Muscle of leg (tissue), 11 donors: Measurements from ENCODE around the gene CDC42SE2. TPM values are rescaled to one million over a fixed set of nuclear protein-coding genes. Genes with fewer than 3 reads are reported as not detected.
"Not testable (repeated sequence)": the region's sequence is repeated elsewhere in the genome, so short reads cannot be mapped to it uniquely, and the experiment has no call there.

ENCODE experiments used
- DNase-seq: peaks from one replicate; pipeline ENCODE4 v3.0.0; 2013
- H3K27ac ChIP-seq: one replicate; pipeline ENCODE4 v1.5.1; 2013; ENCODE audit warnings: mild to moderate bottlenecking, low read length, control low read depth
- H3K27me3 ChIP-seq: one replicate; pipeline ENCODE4 v1.6.1; 2013; ENCODE audit warnings: low read length; ENCODE audit not compliant: control insufficient read depth, insufficient read depth
- H3K36me3 ChIP-seq: one replicate; pipeline ENCODE4 v1.6.1; 2013; ENCODE audit warnings: low read length; ENCODE audit not compliant: control insufficient read depth, insufficient read depth
- H3K4me1 ChIP-seq: one replicate; pipeline ENCODE4 v1.6.1; 2013; ENCODE audit warnings: low read length; ENCODE audit not compliant: control insufficient read depth, insufficient read depth
- H3K4me3 ChIP-seq: one replicate; pipeline ENCODE4 v1.5.1; 2013; ENCODE audit warnings: low read length, control low read depth
- H3K9me3 ChIP-seq: replicated peaks from 2 replicates; pipeline ENCODE4 v1.6.1; 2013; ENCODE audit warnings: low read depth, low read length; ENCODE audit not compliant: control insufficient read depth
- WGBS: methylation state at CpG from one replicate; pipeline ENCODE4 v1.1.5; 2013; ENCODE audit warnings: missing lambda C conversion rate; ENCODE audit not compliant: insufficient coverage; 5-methylcytosine and 5-hydroxymethylcytosine counted together
- polyA plus RNA-seq, 8 donors: library from polyadenylated mRNA; unstranded; fragments of 120-200 nt; gene quantifications; one replicate each; pipeline versions ENCODE4 v1.2.1 to v1.2.3, GENCODE V29; 2013; ENCODE audit warnings: inconsistent platforms in 1 of 8, low replicate concordance in 1 of 8; ENCODE audit not compliant: insufficient read length in 8 of 8, insufficient read depth in 1 of 8
- total RNA-seq: library from RNA; stranded (reverse); fragments of 120-200 nt; gene quantifications from one replicate; pipeline ENCODE4 v1.2.4, GENCODE V29; 2013

CDC42SE2 gene
- total and polyA plus RNA-seq, 9 donors = 19.7 to 27.3 (median 24.4) TPM

- H3K4me3 ChIP-seq = no peak overlapping the region
- no peak for DNase-seq
- no CpG with 5 or more reads among the region's 2 CpGs for WGBS
- H3K4me1 ChIP-seq = peaks cover 4% of the 10 kb centered on the region
- no peaks in the 10 kb centered on the region for H3K27me3 ChIP-seq
- no peak overlapping the region for H3K27ac ChIP-seq
- H3K9me3 ChIP-seq = no peaks in the 10 kb centered on the region
- no peaks in the 10 kb centered on the region for H3K36me3 ChIP-seq
Observed at GRCh38 chr5:131316026-131316425, 52.2 kb downstream of the CDC42SE2 start.

- WGBS = no CpG with 5 or more reads among the region's 2 CpGs
- no peak for DNase-seq
- Histone ChIP-seq H3K4me3 (no peak overlapping the region), H3K27ac (no peak overlapping the region), H3K36me3 (no peaks in the 10 kb centered on the region), H3K4me1 (peaks cover 4% of the 10 kb centered on the region), H3K27me3 (no peaks in the 10 kb centered on the region), H3K9me3 (no peaks in the 10 kb centered on the region)
Observed at GRCh38 chr5:131316822-131317221, 53.0 kb downstream of the CDC42SE2 start.

- H3K27ac ChIP-seq = no peak overlapping the region
- H3K27me3 ChIP-seq = no peaks in the 10 kb centered on the region
- peaks cover 4% of the 10 kb centered on the region for H3K4me1 ChIP-seq
- peaks cover 2% of the 10 kb centered on the region for H3K36me3 ChIP-seq
- H3K4me3 ChIP-seq = no peak overlapping the region
- H3K9me3 ChIP-seq = no peaks in the 10 kb centered on the region
- no peak for DNase-seq
Observed at GRCh38 chr5:131318455-131318854, 54.6 kb downstream of the CDC42SE2 start.

GRCh38 chr5:131321066-131321465 is 57.2 kb downstream of the CDC42SE2 start:
- DNase-seq = no peak
- no peak overlapping the region for H3K27ac ChIP-seq
- no peaks in the 10 kb centered on the region for H3K27me3 ChIP-seq
- H3K36me3 ChIP-seq = peaks cover 2% of the 10 kb centered on the region
- H3K4me3 ChIP-seq = no peak overlapping the region
- no CpG with 5 or more reads among the region's 2 CpGs for WGBS
- H3K4me1 ChIP-seq = no peaks in the 10 kb centered on the region
- no peaks in the 10 kb centered on the region for H3K9me3 ChIP-seq

GRCh38 chr5:131322926-131323325 is 59.1 kb downstream of the CDC42SE2 start:
- Histone ChIP-seq H3K36me3 (peaks cover 2% of the 10 kb centered on the region), H3K4me1 (no peaks in the 10 kb centered on the region), H3K4me3 (no peak overlapping the region), H3K27ac (no peak overlapping the region), H3K27me3 (no peaks in the 10 kb centered on the region), H3K9me3 (no peaks in the 10 kb centered on the region)
- WGBS = 40% methylated on average over 1 of the region's 4 CpGs
- DNase-seq = no peak

GRCh38 chr5:131323378-131323777 is 59.5 kb downstream of the CDC42SE2 start:
- Histone ChIP-seq H3K27ac (no peak overlapping the region), H3K9me3 (no peaks in the 10 kb centered on the region), H3K4me1 (no peaks in the 10 kb centered on the region), H3K36me3 (peaks cover 2% of the 10 kb centered on the region), H3K27me3 (no peaks in the 10 kb centered on the region), H3K4me3 (no peak overlapping the region)
- DNase-seq = no peak

GRCh38 chr5:131324303-131324702 is 60.5 kb downstream of the CDC42SE2 start:
- Histone ChIP-seq H3K36me3 (peaks cover 2% of the 10 kb centered on the region), H3K27ac (peak overlapping the region; percentile 67), H3K4me3 (no peak overlapping the region), H3K9me3 (no peaks in the 10 kb centered on the region), H3K4me1 (no peaks in the 10 kb centered on the region), H3K27me3 (no peaks in the 10 kb centered on the region)
- peak; percentile 88 for DNase-seq
- WGBS = no CpG with 5 or more reads among the region's 1 CpG

GRCh38 chr5:131328536-131329285 is 64.9 kb downstream of the CDC42SE2 start:
- Histone ChIP-seq H3K9me3 (no peaks in the 10 kb centered on the region), H3K4me3 (no peak overlapping the region), H3K36me3 (no peaks in the 10 kb centered on the region), H3K4me1 (no peaks in the 10 kb centered on the region), H3K27me3 (no peaks in the 10 kb centered on the region), H3K27ac (no peak overlapping the region)
- no peak for DNase-seq
- 100% methylated on average over 1 of the region's 3 CpGs for WGBS

- Histone ChIP-seq H3K4me1 (no peaks in the 10 kb centered on the region), H3K4me3 (no peak overlapping the region), H3K9me3 (no peaks in the 10 kb centered on the region), H3K27me3 (no peaks in the 10 kb centered on the region), H3K27ac (no peak overlapping the region), H3K36me3 (no peaks in the 10 kb centered on the region)
- DNase-seq = peak; percentile 13
- WGBS = no CpG with 5 or more reads among the region's 2 CpGs
Observed at GRCh38 chr5:131329286-131329560, 65.4 kb downstream of the CDC42SE2 start.

- Histone ChIP-seq H3K9me3 (no peaks in the 10 kb centered on the region), H3K36me3 (no peaks in the 10 kb centered on the region), H3K4me1 (no peaks in the 10 kb centered on the region), H3K4me3 (no peak overlapping the region), H3K27me3 (no peaks in the 10 kb centered on the region), H3K27ac (no peak overlapping the region)
- WGBS = no CpG with 5 or more reads among the region's 5 CpGs
- no peak for DNase-seq
Observed at GRCh38 chr5:131330031-131330430, 66.2 kb downstream of the CDC42SE2 start.

- not testable (repeated sequence) for H3K27ac ChIP-seq, H3K36me3 ChIP-seq, H3K4me3 ChIP-seq, H3K27me3 ChIP-seq, DNase-seq, H3K4me1 ChIP-seq
- peaks cover 19% of the 10 kb centered on the region for H3K9me3 ChIP-seq
- no CpG with 5 or more reads among the region's 4 CpGs for WGBS
Observed at GRCh38 chr5:131335756-131336155, 71.9 kb downstream of the CDC42SE2 start.
